ENCODE data around the gene LRP1B.

The LRP1B gene

GRCh38 chr2:140262908-140263307 lies 1867.9 kb downstream of the LRP1B start:
- H3F3A ChIP-seq (ENCODE audit: low read depth), result no peaks in the 10 kb centered on the region
- TF ChIP-seq EZH2phosphoT487 (IDR thresholded peaks at IDR 0.05; ENCODE audit: borderline replicate concordance), result no peak
- TF ChIP-seq, protein P1, sequence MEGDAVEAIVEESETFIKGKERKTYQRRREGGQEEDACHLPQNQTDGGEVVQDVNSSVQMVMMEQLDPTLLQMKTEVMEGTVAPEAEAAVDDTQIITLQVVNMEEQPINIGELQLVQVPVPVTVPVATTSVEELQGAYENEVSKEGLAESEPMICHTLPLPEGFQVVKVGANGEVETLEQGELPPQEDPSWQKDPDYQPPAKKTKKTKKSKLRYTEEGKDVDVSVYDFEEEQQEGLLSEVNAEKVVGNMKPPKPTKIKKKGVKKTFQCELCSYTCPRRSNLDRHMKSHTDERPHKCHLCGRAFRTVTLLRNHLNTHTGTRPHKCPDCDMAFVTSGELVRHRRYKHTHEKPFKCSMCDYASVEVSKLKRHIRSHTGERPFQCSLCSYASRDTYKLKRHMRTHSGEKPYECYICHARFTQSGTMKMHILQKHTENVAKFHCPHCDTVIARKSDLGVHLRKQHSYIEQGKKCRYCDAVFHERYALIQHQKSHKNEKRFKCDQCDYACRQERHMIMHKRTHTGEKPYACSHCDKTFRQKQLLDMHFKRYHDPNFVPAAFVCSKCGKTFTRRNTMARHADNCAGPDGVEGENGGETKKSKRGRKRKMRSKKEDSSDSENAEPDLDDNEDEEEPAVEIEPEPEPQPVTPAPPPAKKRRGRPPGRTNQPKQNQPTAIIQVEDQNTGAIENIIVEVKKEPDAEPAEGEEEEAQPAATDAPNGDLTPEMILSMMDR (conservative IDR thresholded peaks at IDR 0.05; ENCODE audit: low read length), result no peak
- H3K27me3 ChIP-seq (ENCODE audit: insufficient read depth, low read length, poor library complexity, severe bottlenecking), result no peaks in the 10 kb centered on the region
- no peaks in the 10 kb centered on the region for H3K36me3 ChIP-seq (ENCODE audit: insufficient read depth, low read length)
- no peak overlapping the region for H3K4me2 ChIP-seq (ENCODE audit: low read depth, low read length, poor library complexity, severe bottlenecking)
- H3K79me2 ChIP-seq (ENCODE audit: insufficient read depth, low read length), result no peaks in the 10 kb centered on the region
- H3K9ac ChIP-seq (ENCODE audit: low read depth, low read length, poor library complexity, severe bottlenecking), result no peak overlapping the region
- no peaks in the 10 kb centered on the region for H3K9me3 ChIP-seq (ENCODE audit: insufficient read depth, low read depth, low read length)
- H3K4me3 ChIP-seq (ENCODE audit: low read length, poor library complexity, severe bottlenecking), result no peak overlapping the region
- no peak overlapping the region for H2AFZ ChIP-seq (ENCODE audit: low read length)
- H3K9me2 ChIP-seq (replicated peaks; ENCODE audit: low read depth, low read length), result no peaks in the 10 kb centered on the region
- no peaks in the 10 kb centered on the region for H4K20me1 ChIP-seq (ENCODE audit: insufficient read depth, low read length, poor library complexity, severe bottlenecking)
- H3K4me1 ChIP-seq (ENCODE audit: insufficient read depth, low read length, poor library complexity, severe bottlenecking), result no peaks in the 10 kb centered on the region

- no peaks in the 10 kb centered on the region for H3K36me3 ChIP-seq (ENCODE audit: insufficient read depth, low read length)
Observed at GRCh38 chr2:140257692-140258300, 1873.0 kb downstream of the LRP1B start.

DNA sequence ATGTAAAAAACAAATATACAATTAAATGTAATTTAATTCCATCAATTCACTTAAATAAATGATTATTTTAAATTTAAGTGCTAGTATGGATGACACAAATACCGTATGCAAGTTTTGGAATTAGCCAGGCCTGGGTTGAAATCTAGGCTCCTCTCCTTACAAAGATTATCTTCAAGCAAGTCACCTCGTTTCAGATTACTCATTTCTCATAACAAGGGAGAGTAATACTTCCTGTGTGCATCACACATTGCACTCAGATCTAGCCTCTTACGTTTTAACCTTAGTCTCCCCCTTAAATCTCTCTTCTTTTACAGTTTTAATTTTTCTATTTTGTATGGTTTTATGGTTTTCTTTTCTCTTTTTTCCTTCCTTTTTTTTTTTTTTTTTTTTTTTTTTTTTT lies 1874.7 kb downstream of the LRP1B start:
- no peak overlapping the region for H3K9ac ChIP-seq (ENCODE audit: low read depth, low read length, poor library complexity, severe bottlenecking)
- H3K9me2 ChIP-seq (replicated peaks; ENCODE audit: low read depth, low read length), result no peaks in the 10 kb centered on the region
- no peak overlapping the region for H3K4me2 ChIP-seq (ENCODE audit: low read depth, low read length, poor library complexity, severe bottlenecking)
- TF ChIP-seq EZH2phosphoT487 (IDR thresholded peaks at IDR 0.05; ENCODE audit: borderline replicate concordance), result no peak
- TF ChIP-seq, protein P1 (conservative IDR thresholded peaks at IDR 0.05; ENCODE audit: low read length), result no peak
- no peak overlapping the region for H2AFZ ChIP-seq (ENCODE audit: low read length)
- H4K20me1 ChIP-seq (ENCODE audit: insufficient read depth, low read length, poor library complexity, severe bottlenecking), result no peaks in the 10 kb centered on the region
- H3K4me3 ChIP-seq (ENCODE audit: low read length, poor library complexity, severe bottlenecking), result no peak overlapping the region
- H3K79me2 ChIP-seq (ENCODE audit: insufficient read depth, low read length), result no peaks in the 10 kb centered on the region
- no peaks in the 10 kb centered on the region for H3K4me1 ChIP-seq (ENCODE audit: insufficient read depth, low read length, poor library complexity, severe bottlenecking)
- no peaks in the 10 kb centered on the region for H3K36me3 ChIP-seq (ENCODE audit: insufficient read depth, low read length)
- H3K9me3 ChIP-seq (ENCODE audit: insufficient read depth, low read depth, low read length), result no peaks in the 10 kb centered on the region
- H3F3A ChIP-seq (ENCODE audit: low read depth), result no peaks in the 10 kb centered on the region
- H3K27me3 ChIP-seq (ENCODE audit: insufficient read depth, low read length, poor library complexity, severe bottlenecking), result no peaks in the 10 kb centered on the region

More at GRCh38 chr2:140257692-140258300, 1873.0 kb downstream of the LRP1B start:
- Histone ChIP-seq H3K9me2 (replicated peaks; ENCODE audit: low read depth, low read length) (no peaks in the 10 kb centered on the region), H4K20me1 (ENCODE audit: insufficient read depth, low read length, poor library complexity, severe bottlenecking) (no peaks in the 10 kb centered on the region), H3F3A (ENCODE audit: low read depth) (no peaks in the 10 kb centered on the region), H3K27me3 (ENCODE audit: insufficient read depth, low read length, poor library complexity, severe bottlenecking) (no peaks in the 10 kb centered on the region), H3K4me1 (ENCODE audit: insufficient read depth, low read length, poor library complexity, severe bottlenecking) (no peaks in the 10 kb centered on the region), H3K4me3 (ENCODE audit: low read length, poor library complexity, severe bottlenecking) (no peak overlapping the region), H3K9me3 (ENCODE audit: insufficient read depth, low read depth, low read length) (no peaks in the 10 kb centered on the region), H2AFZ (ENCODE audit: low read length) (no peak overlapping the region), H3K9ac (ENCODE audit: low read depth, low read length, poor library complexity, severe bottlenecking) (no peak overlapping the region), H3K4me2 (ENCODE audit: low read depth, low read length, poor library complexity, severe bottlenecking) (no peak overlapping the region), H3K79me2 (ENCODE audit: insufficient read depth, low read length) (no peaks in the 10 kb centered on the region)
- TF ChIP-seq EZH2phosphoT487 (IDR thresholded peaks at IDR 0.05; ENCODE audit: borderline replicate concordance), result no peak
- TF ChIP-seq, protein P1 (conservative IDR thresholded peaks at IDR 0.05; ENCODE audit: low read length), result no peak
